GM18505 (cell line): ENCODE results near the gene CLEC14A.

Source experiments
- ATAC-seq: cut with Tn5 transposase; IDR thresholded peaks from one replicate; pipeline ENCODE4 v1.9.1; 2021; ENCODE audit not compliant: unreplicated experiment
- POLR2A ChIP-seq: IDR thresholded peaks from 4 replicates; pipeline ENCODE4 v1.6.1; 2011; ENCODE audit warnings: borderline replicate concordance; ENCODE audit not compliant: insufficient read depth, insufficient read length; ENCODE audit errors: extremely low read depth

The CLEC14A gene

GRCh38 chr14:38255673-38256532, at the start of gene CLEC14A:
Gene CLEC14A, minus strand, starts transcription at chr14:38256093. Its CDS starts 71 bp downstream, at chr14:38256022.
- no peak for TF ChIP-seq POLR2A
- ATAC-seq: peak; percentile 53

GRCh38 chr14:38302966-38303365, 47.1 kb upstream of the CLEC14A start:
- ATAC-seq: no peak
- no peak for TF ChIP-seq POLR2A

GRCh38 chr14:38302034-38302433, 46.1 kb upstream of the CLEC14A start:
- TF ChIP-seq POLR2A: no peak

GRCh38 chr14:38297681-38298080, 41.8 kb upstream of the CLEC14A start:
- no peak for TF ChIP-seq POLR2A

More at GRCh38 chr14:38302034-38302433, 46.1 kb upstream of the CLEC14A start:
- ATAC-seq: no peak

GRCh38 chr14:38291681-38292467, 36.0 kb upstream of the CLEC14A start:
- no peak for ATAC-seq

More at GRCh38 chr14:38297681-38298080, 41.8 kb upstream of the CLEC14A start:
- ATAC-seq: no peak

GRCh38 chr14:38290601-38291188, 34.8 kb upstream of the CLEC14A start:
- ATAC-seq: no peak
- TF ChIP-seq POLR2A: no peak

More at GRCh38 chr14:38291681-38292467, 36.0 kb upstream of the CLEC14A start:
- TF ChIP-seq POLR2A: no peak

- no peak for ATAC-seq
- no peak for TF ChIP-seq POLR2A
These were observed 30.6 kb upstream of the CLEC14A start for GRCh38 chr14:38286452-38286851.

GRCh38 chr14:38285962-38286361, 30.1 kb upstream of the CLEC14A start:
- no peak for ATAC-seq
- no peak for TF ChIP-seq POLR2A

GRCh38 chr14:38282936-38283335, 27.0 kb upstream of the CLEC14A start:
- TF ChIP-seq POLR2A: no peak
- ATAC-seq: no peak

GRCh38 chr14:38280081-38280480, 24.2 kb upstream of the CLEC14A start:
- ATAC-seq: no peak
- no peak for TF ChIP-seq POLR2A

GRCh38 chr14:38279572-38279971, 23.7 kb upstream of the CLEC14A start:
- no peak for TF ChIP-seq POLR2A
- ATAC-seq: no peak

GRCh38 chr14:38278035-38278434, 22.1 kb upstream of the CLEC14A start:
- TF ChIP-seq POLR2A: no peak
- no peak for ATAC-seq

- no peak for ATAC-seq
- no peak for TF ChIP-seq POLR2A
These were observed 7.0 kb upstream of the CLEC14A start for GRCh38 chr14:38262844-38263243.
